GM12872 (cell line): Measurements from ENCODE around the gene PTTG1.

Source experiments
- CTCF ChIP-seq: IDR thresholded peaks from 3 replicates; pipeline ENCODE4 v1.5.1; 2011; ENCODE audit warnings: low read depth, mild to moderate bottlenecking, low read length, moderate library complexity; ENCODE audit not compliant: insufficient read depth

The PTTG1 gene

GRCh38 chr5:160469156-160470144, 47.8 kb downstream of the PTTG1 start:
- TF ChIP-seq CTCF: no peak

GRCh38 chr5:160470437-160471361, 49.0 kb downstream of the PTTG1 start:
- TF ChIP-seq CTCF: no peak

GRCh38 chr5:160471761-160472160, 50.1 kb downstream of the PTTG1 start:
- no peak for TF ChIP-seq CTCF

GRCh38 chr5:160472482-160472881, 50.8 kb downstream of the PTTG1 start:
- TF ChIP-seq CTCF: no peak

- TF ChIP-seq CTCF: no peak
Measured at GRCh38 chr5:160473681-160474080, 52.0 kb downstream of the PTTG1 start.

- TF ChIP-seq CTCF: no peak
Measured at GRCh38 chr5:160474084-160474483, 52.4 kb downstream of the PTTG1 start.

GRCh38 chr5:160475864-160476438, 54.3 kb downstream of the PTTG1 start:
- no peak for TF ChIP-seq CTCF
